Mesodermal cell (in vitro differentiated cells): ENCODE measurements around the gene ISG20. TPM values are rescaled to one million over a fixed set of nuclear protein-coding genes. Genes with fewer than 3 reads are reported as not detected.

Experiments
- H3K27ac ChIP-seq: 2 replicates; pipeline ENCODE4 v1.7.0; 2013; ENCODE audit warnings: mild to moderate bottlenecking, low read depth, low read length, moderate library complexity; ENCODE audit not compliant: severe bottlenecking
- H3K36me3 ChIP-seq: 2 replicates; pipeline ENCODE4 v1.7.1; 2013; ENCODE audit warnings: mild to moderate bottlenecking, low read length, moderate library complexity; ENCODE audit not compliant: control insufficient read depth, insufficient read depth
- H3K4me1 ChIP-seq: one replicate; pipeline ENCODE4 v1.7.1; 2013; ENCODE audit warnings: mild to moderate bottlenecking, low read length; ENCODE audit not compliant: insufficient read depth, control insufficient read depth, poor library complexity, severe bottlenecking
- H3K4me3 ChIP-seq: 2 replicates; pipeline ENCODE4 v1.7.0; 2013; ENCODE audit warnings: low read length, control low read depth, mild to moderate bottlenecking; ENCODE audit not compliant: insufficient read depth, poor library complexity, severe bottlenecking; ENCODE audit errors: extremely low read depth
- H3K9me3 ChIP-seq: 2 replicates; pipeline ENCODE4 v1.7.1; 2013; ENCODE audit warnings: mild to moderate bottlenecking, low read length, moderate library complexity; ENCODE audit not compliant: control insufficient read depth
- WGBS, 2 experiments: methylation state at CpG; one replicate each; pipeline ENCODE4 v1.1.5; 2013; ENCODE audit warnings: missing lambda C conversion rate in 2 of 2; ENCODE audit not compliant: insufficient coverage in 2 of 2; 5-methylcytosine and 5-hydroxymethylcytosine counted together
- polyA plus RNA-seq, 2 experiments: library from polyadenylated mRNA; stranded (reverse); fragments of 50-300 nt; gene quantifications; one replicate each; pipeline ENCODE4 v1.2.3, GENCODE V29; 2013

ISG20 gene
- polyA plus RNA-seq (2013, experiment 1 of 2): 1.5 TPM
- polyA plus RNA-seq (2013, experiment 2 of 2): 1.6 TPM

GRCh38 chr15:88638626-88639372, at the start of gene ISG20:
Gene ISG20, plus strand, starts transcription at chr15:88639016. Its CDS starts 351 bp downstream, at chr15:88639367.
- Histone ChIP-seq H3K4me3 (no peak within 1 kb of the TSS), H3K27ac (peak within 1 kb of the TSS; percentile 96), H3K4me1 (peaks cover 32% of the 10 kb centered on the region), H3K9me3 (no peaks in the 10 kb centered on the region), H3K36me3 (peaks cover 18% of the 10 kb centered on the region)
- 22 to 28% methylated on average over 11 to 27 of the region's 27 CpGs for WGBS, 2 experiments

GRCh38 chr15:88590759-88591158, 48.1 kb upstream of the ISG20 start:
- Histone ChIP-seq H3K9me3 (no peaks in the 10 kb centered on the region), H3K4me1 (peaks cover 17% of the 10 kb centered on the region), H3K27ac (no peak overlapping the region), H3K36me3 (no peaks in the 10 kb centered on the region), H3K4me3 (no peak overlapping the region)
- WGBS, 2 experiments: 75 to 100% methylated on average over 1 of the region's 6 CpGs

GRCh38 chr15:88591384-88591783, 47.4 kb upstream of the ISG20 start:
- H3K36me3 ChIP-seq: no peaks in the 10 kb centered on the region
- no peak overlapping the region for H3K27ac ChIP-seq
- no peak overlapping the region for H3K4me3 ChIP-seq
- H3K9me3 ChIP-seq: no peaks in the 10 kb centered on the region
- H3K4me1 ChIP-seq: peaks cover 11% of the 10 kb centered on the region

GRCh38 chr15:88603885-88604284, 34.9 kb upstream of the ISG20 start:
- no peak overlapping the region for H3K27ac ChIP-seq
- H3K36me3 ChIP-seq: no peaks in the 10 kb centered on the region
- H3K4me1 ChIP-seq: peaks cover 16% of the 10 kb centered on the region
- H3K4me3 ChIP-seq: no peak overlapping the region
- H3K9me3 ChIP-seq: no peaks in the 10 kb centered on the region
- WGBS, 2 experiments: 5 to 12% methylated on average over 11 to 12 of the region's 14 CpGs

- 1 to 2% methylated on average over 31 to 38 of the region's 46 CpGs for WGBS, 2 experiments
- Histone ChIP-seq H3K27ac (no peak overlapping the region), H3K36me3 (no peaks in the 10 kb centered on the region), H3K9me3 (no peaks in the 10 kb centered on the region), H3K4me1 (peaks cover 16% of the 10 kb centered on the region), H3K4me3 (peak overlapping the region; percentile 30)
Measured at GRCh38 chr15:88604381-88605188, 34.2 kb upstream of the ISG20 start.

- no peaks in the 10 kb centered on the region for H3K9me3 ChIP-seq
- no peaks in the 10 kb centered on the region for H3K36me3 ChIP-seq
- 2% methylated on average over 41 to 56 of the region's 58 CpGs for WGBS, 2 experiments
- peaks cover 20% of the 10 kb centered on the region for H3K4me1 ChIP-seq
- peak overlapping the region; percentile 30 for H3K4me3 ChIP-seq
- H3K27ac ChIP-seq: no peak overlapping the region
Measured at GRCh38 chr15:88605189-88606069, 33.4 kb upstream of the ISG20 start.

- no peaks in the 10 kb centered on the region for H3K36me3 ChIP-seq
- no peaks in the 10 kb centered on the region for H3K9me3 ChIP-seq
- WGBS, 2 experiments: 11 to 22% methylated on average over 10 to 15 of the region's 26 CpGs
- no peak overlapping the region for H3K4me3 ChIP-seq
- H3K27ac ChIP-seq: no peak overlapping the region
- H3K4me1 ChIP-seq: peaks cover 27% of the 10 kb centered on the region
Measured at GRCh38 chr15:88606070-88606794, 32.6 kb upstream of the ISG20 start.

GRCh38 chr15:88607951-88608350, 30.9 kb upstream of the ISG20 start:
- no peaks in the 10 kb centered on the region for H3K9me3 ChIP-seq
- H3K4me3 ChIP-seq: no peak overlapping the region
- peaks cover 43% of the 10 kb centered on the region for H3K4me1 ChIP-seq
- H3K36me3 ChIP-seq: no peaks in the 10 kb centered on the region
- H3K27ac ChIP-seq: no peak overlapping the region
- WGBS, 2 experiments: no CpG with 5 or more reads among the region's 1 CpG

- peaks cover 47% of the 10 kb centered on the region for H3K4me1 ChIP-seq
- no peak overlapping the region for H3K27ac ChIP-seq
- no peaks in the 10 kb centered on the region for H3K9me3 ChIP-seq
- no peak overlapping the region for H3K4me3 ChIP-seq
- no peaks in the 10 kb centered on the region for H3K36me3 ChIP-seq
- WGBS, 2 experiments: 70 to 91% methylated on average over 2 of the region's 4 CpGs
Measured at GRCh38 chr15:88608607-88609181, 30.1 kb upstream of the ISG20 start.
